Measurements from ENCODE around the gene ZNF576. TPM values are rescaled to one million over a fixed set of nuclear protein-coding genes. Genes with fewer than 3 reads are reported as not detected.
"Not testable (repeated sequence)": the region's sequence is repeated elsewhere in the genome, so short reads cannot be mapped to it uniquely, and the experiment has no call there.

The ZNF576 gene
- total RNA-seq, 2 donors from 2014 or later: 15.9 to 19.6 TPM

- ATAC-seq; DNase-seq (ENCODE audit: low spot score in 2 of 2); H3K9me3 Mint-ChIP-seq; H3K36me3 Mint-ChIP-seq; H3K27ac Mint-ChIP-seq: not testable (repeated sequence)
Measured at GRCh38 chr19:43650276-43650675, 53.9 kb downstream of the ZNF576 start.

Other genes with a start within 250 kb of the ZNF576 start
- gene CD177, start 242.9 kb upstream of the ZNF576 start, total RNA-seq: not detected
- not detected for gene TEX101, start 181.7 kb upstream of the ZNF576 start, total RNA-seq
- 1 to 10 TPM; 3.0 to 7.1 TPM for gene LYPD3, start 131.0 kb upstream of the ZNF576 start, total RNA-seq
- 10 to 100 TPM; 23.1 to 27.3 TPM for gene PHLDB3, start 91.8 kb upstream of the ZNF576 start, total RNA-seq
- gene ETHE1, start 69.4 kb upstream of the ZNF576 start, total RNA-seq: 10 to 100 TPM; 88.0 to 89.2 TPM
- gene ZNF575, start 63.4 kb upstream of the ZNF576 start, total RNA-seq: 1 to 10 TPM in 1 of 2 donors, under 1 TPM in 1; 0.98 to 3.3 TPM
- 10 to 100 TPM; 36.9 to 39.5 TPM for gene XRCC1, start 21.1 kb upstream of the ZNF576 start, total RNA-seq
- gene PINLYP, start 20.8 kb upstream of the ZNF576 start, total RNA-seq: 1 to 10 TPM; 6.5 to 9.0 TPM
- 10 to 100 TPM; 21.6 to 29.4 TPM for gene IRGQ, start 461 bp upstream of the ZNF576 start, total RNA-seq
- gene SRRM5, start 15.5 kb downstream of the ZNF576 start, total RNA-seq: under 1 TPM; 0.68 to 0.80 TPM
- 10 to 100 TPM; 14.2 to 21.1 TPM for gene ZNF428, start 23.0 kb downstream of the ZNF576 start, total RNA-seq
- under 1 TPM; 0.58 to 0.66 TPM for gene CADM4, start 43.3 kb downstream of the ZNF576 start, total RNA-seq
- 10 to 100 TPM; 13.8 to 20.8 TPM for gene PLAUR, start 73.6 kb downstream of the ZNF576 start, total RNA-seq
- not detected for gene IRGC, start 119.5 kb downstream of the ZNF576 start, total RNA-seq
- gene SMG9, start 158.4 kb downstream of the ZNF576 start, total RNA-seq: 100 to 1,000 TPM in 1 of 2 donors, 10 to 100 TPM in 1; 62.8 to 145 TPM
- 100 to 1,000 TPM; 110 to 145 TPM for gene KCNN4, start 184.4 kb downstream of the ZNF576 start, total RNA-seq
- gene LYPD5, start 205.9 kb downstream of the ZNF576 start, total RNA-seq: 1 to 10 TPM in 1 of 2 donors, under 1 TPM in 1; 0.97 to 3.8 TPM
- gene ZNF283, start 230.7 kb downstream of the ZNF576 start, total RNA-seq: 10 to 100 TPM in 1 of 2 donors, 1 to 10 TPM in 1; 7.7 to 12.0 TPM

Measured in activated naive CD4-positive, alpha-beta T cell treated with anti-CD3 and anti-CD28 coated beads, Interleukin-2, amount 50 U/mL, for 72 hours (primary cell).